PC-9 (cell line): ENCODE results near the gene PLA2G2D. TPM values are rescaled to one million over a fixed set of nuclear protein-coding genes. Genes with fewer than 3 reads are reported as not detected.
A peak's percentile ranks its signal among the peaks of the same experiment; 100 is the strongest.

Experiments used
- BruUV-seq: library from RNA; stranded (reverse); fragments of 400-500 nt; replicated peaks from 2 replicates; lab custom pipeline; 2021; lab: Mats Ljungman, UMichigan
- CTCF ChIA-PET: fragments of 300-600 bp; sonication (Branson Sonifier 250); formaldehyde crosslinking; loops from one replicate; lab custom pipeline; 2022; ENCODE audit warnings: antibody characterized with exemption; lab: Charles Lee
- POLR2A ChIA-PET: fragments of 300-600 bp; sonication (Branson Sonifier 250); formaldehyde crosslinking; loops from one replicate; lab custom pipeline; 2022; ENCODE audit warnings: antibody characterized with exemption; ENCODE audit not compliant: unreplicated experiment; lab: Charles Lee
- DNase-seq, 2 experiments: peaks; one replicate each; pipeline versions ENCODE4 v3.0.0 to v3.0.0-alpha.2; 2015 to 2022; ENCODE audit warnings: mixed read lengths in 1 of 2
- H2AFZ ChIP-seq: fragments of 200-600 bp; sonication (generic); 2 replicates; pipeline ENCODE4 v1.8.1; 2017; ENCODE audit warnings: antibody characterized with exemption
- H3F3A ChIP-seq: fragments of 200-600 bp; sonication (generic); 2 replicates; pipeline ENCODE4 v1.8.1; 2017; ENCODE audit warnings: antibody characterized with exemption, mild to moderate bottlenecking, low read depth; ENCODE audit not compliant: insufficient read depth
- H3K27ac ChIP-seq: fragments of 200-600 bp; sonication (generic); 2 replicates; pipeline ENCODE4 v1.6.1; 2016; ENCODE audit warnings: mixed run types
- H3K27me3 ChIP-seq: fragments of 200-600 bp; sonication (generic); 2 replicates; pipeline ENCODE4 v1.6.1; 2016; ENCODE audit warnings: low read depth, mixed run types; ENCODE audit not compliant: insufficient read depth
- H3K36me3 ChIP-seq: fragments of 200-600 bp; sonication (generic); 2 replicates; pipeline ENCODE4 v1.6.1; 2016; ENCODE audit warnings: low read depth, mixed run types
- H3K4me1 ChIP-seq: fragments of 200-600 bp; sonication (generic); replicated peaks from 2 replicates; pipeline ENCODE4 v1.6.1; 2016; ENCODE audit warnings: mixed run types; ENCODE audit not compliant: insufficient read depth
- H3K4me2 ChIP-seq: fragments of 200-600 bp; sonication (generic); 2 replicates; pipeline ENCODE4 v1.6.1; 2017; ENCODE audit warnings: mixed run types
- H3K4me3 ChIP-seq: fragments of 200-600 bp; sonication (generic); 2 replicates; pipeline ENCODE4 v1.6.1; 2016; ENCODE audit warnings: mixed run types
- H3K79me2 ChIP-seq: fragments of 200-600 bp; sonication (generic); 2 replicates; pipeline ENCODE4 v1.6.1; 2017; ENCODE audit warnings: low read depth, mixed run types
- H3K9me2 ChIP-seq: fragments of 200-600 bp; sonication (generic); 2 replicates; pipeline ENCODE4 v1.8.1; 2017; ENCODE audit warnings: mild to moderate bottlenecking; ENCODE audit not compliant: insufficient read depth
- H3K9me3 ChIP-seq: fragments of 200-600 bp; sonication (generic); 2 replicates; pipeline ENCODE4 v1.8.1; 2016; ENCODE audit warnings: low read depth; ENCODE audit not compliant: insufficient read depth
- H4K20me1 ChIP-seq: fragments of 200-600 bp; sonication (generic); 2 replicates; pipeline ENCODE4 v1.8.1; 2017; ENCODE audit not compliant: insufficient read depth
- EZH2 ChIP-seq: fragments of 200-600 bp; sonication (generic); IDR thresholded peaks from 2 replicates; pipeline ENCODE4 v1.8.0; 2017; ENCODE audit warnings: antibody characterized with exemption, low read depth
- intact Hi-C: fragments of 100-400 bp; cut with micrococcal nuclease; formaldehyde crosslinking; loops from one replicate; pipeline ENCODE4 v1.10.0; 2022; ENCODE audit not compliant: unreplicated experiment
- total RNA-seq: library from RNA; stranded (reverse); gene quantifications from 2 replicates; pipeline ENCODE4 v1.2.3, GENCODE V29; 2021
- TF ChIP-seq, protein P1 (sequence below): fragments of 200-600 bp; sonication (generic); conservative IDR thresholded peaks from 2 replicates; pipeline ENCODE4 v1.6.1; 2017; ENCODE audit warnings: mixed run types, antibody characterized with exemption, mild to moderate bottlenecking, moderate library complexity

Gene PLA2G2D
- total RNA-seq, 1 experiment from 2014 or later = not detected

GRCh38 chr1:20166051-20166450 is 46.7 kb upstream of the PLA2G2D start:
- H3K27me3 ChIP-seq = no peaks in the 10 kb centered on the region
- no peak overlapping the region for H3K4me3 ChIP-seq
- CTCF ChIA-PET = interaction anchor here (0.9 to 1.0 kb wide), 2 partner anchors 21 to 29 kb away, joined by 3 to 5 read pairs; no protein-coding TSS in a partner anchor
- H2AFZ ChIP-seq = no peak overlapping the region
- H3K9me3 ChIP-seq = no peaks in the 10 kb centered on the region
- no peaks in the 10 kb centered on the region for H3K9me2 ChIP-seq
- H3K4me1 ChIP-seq = peaks cover 6% of the 10 kb centered on the region
- no peak for TF ChIP-seq EZH2
- TF ChIP-seq, protein P1, sequence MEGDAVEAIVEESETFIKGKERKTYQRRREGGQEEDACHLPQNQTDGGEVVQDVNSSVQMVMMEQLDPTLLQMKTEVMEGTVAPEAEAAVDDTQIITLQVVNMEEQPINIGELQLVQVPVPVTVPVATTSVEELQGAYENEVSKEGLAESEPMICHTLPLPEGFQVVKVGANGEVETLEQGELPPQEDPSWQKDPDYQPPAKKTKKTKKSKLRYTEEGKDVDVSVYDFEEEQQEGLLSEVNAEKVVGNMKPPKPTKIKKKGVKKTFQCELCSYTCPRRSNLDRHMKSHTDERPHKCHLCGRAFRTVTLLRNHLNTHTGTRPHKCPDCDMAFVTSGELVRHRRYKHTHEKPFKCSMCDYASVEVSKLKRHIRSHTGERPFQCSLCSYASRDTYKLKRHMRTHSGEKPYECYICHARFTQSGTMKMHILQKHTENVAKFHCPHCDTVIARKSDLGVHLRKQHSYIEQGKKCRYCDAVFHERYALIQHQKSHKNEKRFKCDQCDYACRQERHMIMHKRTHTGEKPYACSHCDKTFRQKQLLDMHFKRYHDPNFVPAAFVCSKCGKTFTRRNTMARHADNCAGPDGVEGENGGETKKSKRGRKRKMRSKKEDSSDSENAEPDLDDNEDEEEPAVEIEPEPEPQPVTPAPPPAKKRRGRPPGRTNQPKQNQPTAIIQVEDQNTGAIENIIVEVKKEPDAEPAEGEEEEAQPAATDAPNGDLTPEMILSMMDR = no peak
- no peaks in the 10 kb centered on the region for H3K36me3 ChIP-seq
- H3K79me2 ChIP-seq = 0 out of 2 replicates have a peak, but pooled peaks cover 2% of the 10 kb centered on the region
- POLR2A ChIA-PET = no interaction called here
- no peak overlapping the region for H3K27ac ChIP-seq
- intact Hi-C loops = no loop called here
- DNase-seq = no peak
- no peaks in the 10 kb centered on the region for H4K20me1 ChIP-seq
- H3K4me2 ChIP-seq = no peak overlapping the region
- no TSS peak for BruUV-seq
- H3F3A ChIP-seq = peaks cover 13% of the 10 kb centered on the region; the same call in 1 of the 2 replicates

DNA sequence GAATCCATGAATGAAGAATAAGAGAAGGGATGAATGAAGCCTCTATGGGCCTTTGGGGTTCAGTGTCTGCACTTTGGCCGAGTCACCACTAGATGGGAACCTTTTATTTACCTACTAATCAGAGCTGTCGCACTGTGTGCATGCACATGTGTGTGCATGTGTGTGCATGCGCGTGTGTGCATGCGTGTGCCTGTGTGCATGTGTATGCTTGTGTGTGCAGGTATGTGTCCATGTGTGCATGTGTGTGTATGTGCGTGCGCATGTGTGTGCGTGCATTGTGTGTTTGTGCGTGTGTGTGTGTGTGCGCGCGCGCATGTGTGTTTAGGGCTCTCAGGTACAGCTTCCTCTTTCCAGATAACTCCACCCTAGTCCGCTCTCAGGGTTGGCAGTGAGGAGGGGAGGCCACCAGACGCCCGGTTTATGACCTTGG is 46.2 kb upstream of the PLA2G2D start:
- peaks cover 7% of the 10 kb centered on the region; the same call in 1 of the 2 replicates for H3K79me2 ChIP-seq
- H4K20me1 ChIP-seq = no peaks in the 10 kb centered on the region
- intact Hi-C loops = no loop called here
- H3K4me1 ChIP-seq = peaks cover under 1% of the 10 kb centered on the region; the same call in 1 of the 2 replicates
- no peak overlapping the region for H2AFZ ChIP-seq
- H3F3A ChIP-seq = peaks cover 15% of the 10 kb centered on the region; the same call in 1 of the 2 replicates
- TF ChIP-seq, protein P1 = peak; percentile 64; the same call in 1 of the 2 replicates
- TF ChIP-seq EZH2 = no peak
- H3K4me2 ChIP-seq = no peak overlapping the region
- BruUV-seq = no TSS peak
- H3K27ac ChIP-seq = no peak overlapping the region
- no peaks in the 10 kb centered on the region; the same call in 1 of the 2 replicates for H3K9me3 ChIP-seq
- no peaks in the 10 kb centered on the region for H3K9me2 ChIP-seq
- H3K4me3 ChIP-seq = no peak overlapping the region
- H3K36me3 ChIP-seq = peaks cover 2% of the 10 kb centered on the region; the same call in 1 of the 2 replicates
- ChIA-PET POLR2A (no interaction called here), CTCF (interaction anchor here (0.9 to 1.0 kb wide), 2 partner anchors 22 to 30 kb away, joined by 3 to 5 read pairs; no protein-coding TSS in a partner anchor)
- no peaks in the 10 kb centered on the region for H3K27me3 ChIP-seq
- DNase-seq = no peak

DNA sequence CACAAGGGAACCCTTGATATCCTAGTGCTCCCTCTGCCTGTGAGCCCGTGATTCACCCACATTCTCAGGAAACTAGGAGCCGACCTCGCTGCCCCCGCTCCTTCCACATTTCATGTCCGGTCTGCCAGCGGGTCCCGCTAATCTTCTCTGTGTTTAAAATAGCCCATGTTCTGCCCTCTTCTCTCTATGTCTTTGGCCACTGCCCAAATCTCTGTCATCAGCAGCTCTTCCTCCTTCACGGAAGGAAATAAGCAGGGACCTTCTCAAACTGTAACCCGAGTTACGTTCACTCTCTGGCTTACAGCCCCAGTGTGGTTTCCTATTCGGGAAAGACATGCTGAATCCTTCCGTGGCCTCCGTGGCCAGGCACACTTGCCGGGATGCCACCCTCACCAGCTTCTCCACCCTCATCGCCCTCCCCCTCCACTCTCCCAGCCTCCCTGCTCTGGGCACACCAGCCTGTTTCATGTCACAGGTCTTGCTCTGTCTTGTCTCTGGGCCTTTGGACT is 45.4 kb upstream of the PLA2G2D start:
- no peaks in the 10 kb centered on the region for H3K9me2 ChIP-seq
- H3K36me3 ChIP-seq = peaks cover 10% of the 10 kb centered on the region
- peaks cover 10% of the 10 kb centered on the region for H3K79me2 ChIP-seq
- CTCF ChIA-PET = interaction anchor here (0.6 kb wide), 1 partner anchor 11 kb away, joined by 19 read pairs; no protein-coding TSS in a partner anchor
- H3K27ac ChIP-seq = no peak overlapping the region
- no peak for DNase-seq
- H3F3A ChIP-seq = peaks cover 18% of the 10 kb centered on the region; the same call in 1 of the 2 replicates
- no peak overlapping the region for H2AFZ ChIP-seq
- H3K4me2 ChIP-seq = no peak overlapping the region
- no peaks in the 10 kb centered on the region for H3K4me1 ChIP-seq
- BruUV-seq = no TSS peak
- H4K20me1 ChIP-seq = no peaks in the 10 kb centered on the region
- H3K9me3 ChIP-seq = peaks cover 3% of the 10 kb centered on the region
- POLR2A ChIA-PET = no interaction called here
- no peak overlapping the region for H3K4me3 ChIP-seq
- no peaks in the 10 kb centered on the region for H3K27me3 ChIP-seq
- TF ChIP-seq, protein P1 = no peak
- TF ChIP-seq EZH2 = no peak
- intact Hi-C loops = no loop called here
